ENCODE data around the gene CRK. TPM values are rescaled to one million over a fixed set of nuclear protein-coding genes. Genes with fewer than 3 reads are reported as not detected.
"Not testable (repeated sequence)": the region's sequence is repeated elsewhere in the genome, so short reads cannot be mapped to it uniquely, and the experiment has no call there.

The CRK gene
- total and polyA plus RNA-seq, 12 donors = 22.2 to 47.5 (median 36.0) TPM

DNA sequence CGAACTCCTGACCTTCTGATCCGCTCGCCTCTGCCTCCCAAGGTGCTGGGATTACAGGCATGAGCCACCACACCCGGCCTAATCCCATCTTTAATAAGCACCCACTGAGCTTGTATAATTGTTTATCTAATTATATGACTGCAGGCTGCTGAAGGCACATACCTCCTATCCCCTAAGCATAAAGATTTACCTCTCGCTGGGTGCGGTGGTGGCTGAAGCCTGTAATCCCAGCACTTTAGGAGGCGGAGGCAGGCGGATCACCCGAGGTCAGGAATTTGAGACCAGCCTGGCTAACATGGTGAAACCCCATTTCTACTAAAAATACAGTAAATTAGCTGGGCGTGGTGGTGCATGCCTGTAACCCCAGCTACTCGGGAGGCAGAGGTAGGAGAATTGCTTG lies 35.9 kb downstream of the CRK start:
- Histone ChIP-seq H3K4me1 (peaks cover 5 to 33% (median 20%) of the 10 kb centered on the region in 9 donors), H3K36me3 (peaks cover 0 to 83% (median 19%) of the 10 kb centered on the region in 9 donors), H3K27ac (no peak overlapping the region), H3K4me3 (no peak overlapping the region), H3K27me3 (no peaks in the 10 kb centered on the region), H3K9me3 (no peaks in the 10 kb centered on the region)
- TF ChIP-seq, protein P1, sequence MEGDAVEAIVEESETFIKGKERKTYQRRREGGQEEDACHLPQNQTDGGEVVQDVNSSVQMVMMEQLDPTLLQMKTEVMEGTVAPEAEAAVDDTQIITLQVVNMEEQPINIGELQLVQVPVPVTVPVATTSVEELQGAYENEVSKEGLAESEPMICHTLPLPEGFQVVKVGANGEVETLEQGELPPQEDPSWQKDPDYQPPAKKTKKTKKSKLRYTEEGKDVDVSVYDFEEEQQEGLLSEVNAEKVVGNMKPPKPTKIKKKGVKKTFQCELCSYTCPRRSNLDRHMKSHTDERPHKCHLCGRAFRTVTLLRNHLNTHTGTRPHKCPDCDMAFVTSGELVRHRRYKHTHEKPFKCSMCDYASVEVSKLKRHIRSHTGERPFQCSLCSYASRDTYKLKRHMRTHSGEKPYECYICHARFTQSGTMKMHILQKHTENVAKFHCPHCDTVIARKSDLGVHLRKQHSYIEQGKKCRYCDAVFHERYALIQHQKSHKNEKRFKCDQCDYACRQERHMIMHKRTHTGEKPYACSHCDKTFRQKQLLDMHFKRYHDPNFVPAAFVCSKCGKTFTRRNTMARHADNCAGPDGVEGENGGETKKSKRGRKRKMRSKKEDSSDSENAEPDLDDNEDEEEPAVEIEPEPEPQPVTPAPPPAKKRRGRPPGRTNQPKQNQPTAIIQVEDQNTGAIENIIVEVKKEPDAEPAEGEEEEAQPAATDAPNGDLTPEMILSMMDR (IDR thresholded peaks at IDR 0.05) = no peak
- intact Hi-C loops (cut with DNase I) = no loop called here
- WGBS, 2 donors = 96 to 97% methylated on average over 11 of the region's 11 CpGs
- DNase-seq = no peak
- ATAC-seq = no peak

DNA sequence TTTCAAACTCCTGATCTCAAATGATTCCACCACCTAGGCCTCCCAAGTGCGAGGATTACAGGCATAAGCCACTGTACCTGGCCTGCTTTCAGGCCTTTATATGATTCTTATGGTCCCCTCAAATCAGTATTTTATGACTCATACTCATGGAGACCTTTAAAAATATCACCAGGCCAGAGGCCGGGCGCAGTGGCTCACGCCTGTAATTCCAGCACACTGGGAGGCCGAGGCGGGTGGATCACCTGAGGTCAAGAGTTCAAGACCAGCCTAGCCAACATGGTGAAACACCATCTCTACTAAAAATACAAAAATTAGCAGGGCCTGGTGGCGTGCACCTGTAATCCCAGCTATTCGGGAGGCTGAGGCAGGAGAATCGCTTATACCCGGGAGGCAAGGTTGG lies 37.6 kb downstream of the CRK start:
- H3K27me3 ChIP-seq, H3K9me3 ChIP-seq, H3K27ac ChIP-seq, H3K4me3 ChIP-seq, ATAC-seq, DNase-seq: not testable (repeated sequence)
- 96% methylated on average over 10 of the region's 10 CpGs for WGBS, 2 donors
- intact Hi-C loops (cut with DNase I) = loop anchor here in 1 of 10 donors (5.0 kb wide), 1 partner anchor 104 kb away; no protein-coding TSS in a partner anchor
- peaks cover 8 to 33% (median 20%) of the 10 kb centered on the region in 9 donors for H3K4me1 ChIP-seq
- H3K36me3 ChIP-seq = peaks cover 0 to 67% (median 18%) of the 10 kb centered on the region in 9 donors

DNA sequence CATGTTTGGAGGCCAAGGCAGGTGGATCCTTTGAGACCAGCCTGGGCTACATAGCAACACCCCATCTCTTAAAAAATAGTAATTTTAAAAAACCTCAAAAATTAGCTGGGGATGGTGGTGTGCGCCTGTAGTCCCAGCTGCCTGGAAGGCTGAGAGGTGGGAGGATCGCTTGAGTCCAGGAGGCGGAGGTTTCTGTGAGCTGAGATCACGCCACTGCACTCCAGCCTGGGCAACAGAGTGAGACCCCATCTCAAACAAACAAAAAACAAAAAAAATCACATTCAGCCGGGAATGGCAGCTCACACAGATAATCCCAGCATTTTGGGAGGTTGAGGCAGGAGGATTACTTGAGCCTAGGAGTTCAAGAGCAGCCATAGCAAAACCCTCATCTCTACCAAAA lies 39.6 kb downstream of the CRK start:
- H3K36me3 ChIP-seq = peaks cover 0 to 47% (median 8%) of the 10 kb centered on the region in 9 donors
- H3K27ac ChIP-seq = no peak overlapping the region
- peaks cover 0 to 28% (median 25%) of the 10 kb centered on the region in 9 donors for H3K4me1 ChIP-seq
- H3K27me3 ChIP-seq = no peaks in the 10 kb centered on the region
- H3K4me3 ChIP-seq = no peak overlapping the region
- ATAC-seq (no peak), DNase-seq (no peak)
- 94 to 96% methylated on average over 5 of the region's 5 CpGs for WGBS, 2 donors
- peaks cover 0 to 9% (median 0%) of the 10 kb centered on the region in 11 donors for H3K9me3 ChIP-seq
- intact Hi-C loops (cut with DNase I) = loop anchor here in 1 of 10 donors (5.0 kb wide), 1 partner anchor 106 kb away; no protein-coding TSS in a partner anchor
- TF ChIP-seq, protein P1 (IDR thresholded peaks at IDR 0.05) = no peak

DNA sequence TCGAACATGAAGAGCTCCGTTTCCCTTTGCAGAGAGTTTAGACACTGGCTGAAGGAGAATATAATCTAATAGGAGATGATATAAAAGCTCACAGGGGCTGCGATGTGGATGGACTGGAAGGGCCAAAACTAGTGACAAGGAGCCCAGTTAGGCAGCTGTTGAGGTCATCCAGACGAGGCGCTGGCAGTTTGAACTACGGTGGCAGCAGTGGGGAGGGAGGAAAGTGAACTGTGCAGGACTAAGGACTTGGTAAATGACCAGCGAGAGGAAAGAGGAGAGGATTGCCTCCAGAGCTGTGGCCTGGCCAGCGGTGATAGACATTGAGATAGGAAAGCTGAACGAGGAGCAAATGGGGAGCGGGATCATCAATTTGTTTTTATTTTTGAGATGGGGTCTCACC lies 41.4 kb downstream of the CRK start:
- no peak for DNase-seq
- peak overlapping the region in 6 of 10 donors; percentile 2 to 60 (median 35) for H3K27ac ChIP-seq
- H3K27me3 ChIP-seq = no peaks in the 10 kb centered on the region
- TF ChIP-seq, protein P1 (IDR thresholded peaks at IDR 0.05) = no peak
- intact Hi-C loops (cut with DNase I) = loop anchor here in 1 of 10 donors (5.0 kb wide), 1 partner anchor 108 kb away; no protein-coding TSS in a partner anchor
- 69 to 71% methylated on average over 10 of the region's 10 CpGs for WGBS, 2 donors
- peaks cover 0 to 29% (median 1%) of the 10 kb centered on the region in 9 donors for H3K36me3 ChIP-seq
- H3K9me3 ChIP-seq = peaks cover 0 to 9% (median 0%) of the 10 kb centered on the region in 11 donors
- no peak overlapping the region for H3K4me3 ChIP-seq
- peak in 4 of 8 donors; percentile 9 to 24 (median 18) for ATAC-seq
- peaks cover 0 to 28% (median 25%) of the 10 kb centered on the region in 9 donors for H3K4me1 ChIP-seq

- intact Hi-C loops (cut with DNase I) = no loop called here
These were observed 41.9 kb downstream of the CRK start for GRCh38 chr17:1414001-1414574.

More at GRCh38 chr17:1414001-1414574, 41.9 kb downstream of the CRK start:
- Histone ChIP-seq H3K27ac (peak overlapping the region in 7 of 10 donors; percentile 2 to 60 (median 35)), H3K4me3 (no peak overlapping the region), H3K36me3 (peaks cover 0 to 26% (median 0%) of the 10 kb centered on the region in 9 donors), H3K27me3 (no peaks in the 10 kb centered on the region), H3K4me1 (peaks cover 0 to 28% (median 25%) of the 10 kb centered on the region in 9 donors), H3K9me3 (peaks cover 0 to 9% (median 0%) of the 10 kb centered on the region in 11 donors)
- WGBS, 2 donors = 76 to 78% methylated on average over 9 of the region's 9 CpGs
- TF ChIP-seq, protein P1 (IDR thresholded peaks at IDR 0.05) = no peak
- DNase-seq = no peak
- ATAC-seq = peak in 6 of 8 donors; percentile 43 to 68 (median 51)
